HepG2 (cell line): ENCODE data around the gene PTCRA. TPM values are rescaled to one million over a fixed set of nuclear protein-coding genes. Genes with fewer than 3 reads are reported as not detected.

Experiments
- ARNT ChIP-seq: fragments of 450-650 bp; IDR thresholded peaks from 2 replicates; pipeline ENCODE4 v1.6.1; 2017
- GABPA ChIP-seq, 2 experiments: IDR thresholded peaks; 2 replicates each; pipeline ENCODE4 v1.6.1; 2011 to 2016; ENCODE audit warnings: low read depth in 2 of 2, low read length in 1 of 2, missing biosample characterization in 1 of 2, missing genetic modification characterization in 1 of 2
- MTA3 ChIP-seq: sonication (generic); formaldehyde crosslinking; IDR thresholded peaks from 2 replicates; pipeline ENCODE4 v1.4.0; 2020; ENCODE audit warnings: missing genetic modification reagents
- NFKBIZ ChIP-seq: IDR thresholded peaks from 2 replicates; pipeline ENCODE4 v1.6.1; 2018; ENCODE audit warnings: missing genetic modification reagents, missing compliant biosample characterization
- SATB2 ChIP-seq: sonication (generic); formaldehyde crosslinking; IDR thresholded peaks from 2 replicates; pipeline ENCODE4 v1.5.0; 2020; ENCODE audit warnings: missing genetic modification reagents
- ZMYM4 ChIP-seq: sonication (generic); formaldehyde crosslinking; IDR thresholded peaks from 2 replicates; pipeline ENCODE4 v1.8.1; 2023; ENCODE audit warnings: mild to moderate bottlenecking, missing genetic modification reagents
- ZNF124 ChIP-seq: sonication (generic); formaldehyde crosslinking; IDR thresholded peaks from 2 replicates; pipeline ENCODE4 v1.4.0; 2020; ENCODE audit warnings: missing genetic modification reagents
- polyA plus RNA-seq, 8 experiments: library from polyadenylated mRNA; depleted of rRNA in 3 of 8; stranded (reverse) in 7 of 8; unstranded in 1 of 8; fragments of >200 nt; fragmentation: Illumina TruSeq in 4 of 8; extraction: Trizol in 4 of 8; gene quantifications; 2 replicates each; pipeline versions ENCODE4 v1.2.1 to v1.2.3, GENCODE V29; 2011 to 2016; ENCODE audit warnings: low read depth in 4 of 8, missing spikeins in 1 of 8, mixed read lengths in 1 of 8; ENCODE audit not compliant: insufficient read depth in 1 of 8
- total RNA-seq, 5 experiments: library from RNA; depleted of rRNA; stranded (reverse); fragments of >200 nt; fragmentation: Illumina TruSeq; extraction: Trizol; gene quantifications; 2 replicates each; pipeline ENCODE4 v1.2.3, GENCODE V29; 2016; ENCODE audit warnings: low read depth in 1 of 5
- TF ChIP-seq, protein P1 (sequence below): sonication (generic); formaldehyde crosslinking; IDR thresholded peaks from 2 replicates; pipeline ENCODE4 v1.5.1; 2020; ENCODE audit warnings: missing genetic modification reagents, mild to moderate bottlenecking, borderline replicate concordance
- TF ChIP-seq, protein P2 (sequence below): sonication (generic); formaldehyde crosslinking; IDR thresholded peaks from 2 replicates; pipeline ENCODE4 v1.5.1; 2020; ENCODE audit warnings: missing genetic modification reagents, mild to moderate bottlenecking, borderline replicate concordance
- TF ChIP-seq, protein P3 (sequence below): sonication (generic); formaldehyde crosslinking; IDR thresholded peaks from 2 replicates; pipeline ENCODE4 v1.4.0; 2020; ENCODE audit warnings: mild to moderate bottlenecking, missing genetic modification reagents
- TF ChIP-seq, protein P4 (sequence below), 2 experiments: fragments of 450-650 bp in 1 of 2; sonication (generic) in 1 of 2; formaldehyde crosslinking in 1 of 2; IDR thresholded peaks; 2 replicates each; pipeline versions ENCODE4 v1.6.1 to v1.8.0; 2016 to 2022; ENCODE audit warnings: antibody characterized with exemption in 1 of 2, mild to moderate bottlenecking in 1 of 2, missing genetic modification reagents in 1 of 2
- TF ChIP-seq, protein P5 (sequence below): sonication (generic); formaldehyde crosslinking; IDR thresholded peaks from 2 replicates; pipeline ENCODE4 v1.8.0; 2023; ENCODE audit warnings: mild to moderate bottlenecking, missing genetic modification reagents

Gene PTCRA
- total and polyA plus RNA-seq, 2 of the 13 experiments (the other 11 are each of a cell fraction or from before 2014, with no cell fraction given) = not detected

DNA sequence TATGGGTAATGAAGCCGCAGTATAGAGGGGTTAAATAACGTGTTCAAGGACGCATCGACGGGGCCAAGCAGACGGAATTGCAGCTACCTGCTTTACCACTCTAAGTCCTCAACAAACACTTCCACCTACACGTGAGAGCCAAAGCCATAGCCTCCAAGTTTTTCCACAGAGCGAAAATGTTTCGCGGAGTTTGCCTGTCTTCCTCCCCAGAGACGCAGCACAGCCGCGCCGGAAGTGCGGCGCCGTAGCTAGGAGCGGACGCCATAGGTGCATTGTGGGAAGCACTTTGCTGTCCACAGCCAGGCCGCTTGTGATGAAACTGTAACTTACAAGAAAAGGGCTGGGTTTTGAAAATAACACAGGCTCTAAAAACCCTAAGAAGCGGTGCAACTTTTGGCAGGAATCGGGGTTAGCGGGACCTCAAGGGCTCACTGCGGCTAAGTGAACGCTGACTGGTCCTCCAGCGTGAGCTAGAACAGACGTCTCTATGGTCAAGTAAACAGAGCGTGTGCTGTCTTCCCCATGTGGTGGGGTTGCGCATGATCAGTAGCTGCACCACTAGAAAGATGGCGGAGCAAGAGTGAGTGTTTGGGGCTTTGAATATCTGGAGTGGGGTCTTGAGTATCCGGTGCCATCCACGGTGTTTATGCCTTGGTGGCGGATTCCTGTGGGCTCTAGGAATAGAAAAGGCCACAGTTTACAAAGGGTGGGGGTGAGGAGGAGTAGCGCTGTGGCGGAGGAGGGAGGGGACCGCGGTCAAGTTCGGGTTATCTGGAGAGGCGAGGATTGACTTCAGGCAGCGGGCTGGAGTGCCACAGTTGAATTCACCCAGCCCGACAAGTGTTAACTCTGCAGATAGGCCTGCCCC lies 36.2 kb upstream of the PTCRA start, which contains the start of gene RPL7L1 (continued):
- TF ChIP-seq ARNT = no peak
- peak; percentile 79 for TF ChIP-seq GABPA (IDR thresholded peaks at IDR 0.05; ENCODE audit: low read depth, low read length)
- TF ChIP-seq GABPA (CRISPR knock-in tag; IDR thresholded peaks at IDR 0.05; ENCODE audit: low read depth) = peak; percentile 97
- no peak for TF ChIP-seq MTA3
- TF ChIP-seq ZNF124 (CRISPR knock-in tag) = peak; percentile 75; the same call in 1 of the 2 replicates
- TF ChIP-seq SATB2 (CRISPR knock-in tag) = peak; percentile 95
- TF ChIP-seq, protein P1, sequence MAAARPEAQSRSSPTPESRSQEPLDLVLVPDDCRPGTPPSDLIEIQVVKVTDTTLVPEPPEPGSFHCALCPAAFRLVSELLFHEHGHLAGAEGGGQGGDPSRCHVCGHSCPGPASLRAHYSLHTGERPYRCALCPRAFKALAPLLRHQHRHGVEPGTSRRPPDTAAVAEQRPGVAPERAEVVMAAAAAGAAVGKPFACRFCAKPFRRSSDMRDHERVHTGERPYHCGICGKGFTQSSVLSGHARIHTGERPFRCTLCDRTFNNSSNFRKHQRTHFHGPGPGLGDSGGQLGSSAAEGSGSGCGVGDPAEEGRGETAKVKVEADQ (CRISPR knock-in tag) = no peak; the same call in 1 of the 2 replicates
- peak; percentile 69 for TF ChIP-seq ZMYM4 (CRISPR knock-in tag)
- TF ChIP-seq, protein P2, sequence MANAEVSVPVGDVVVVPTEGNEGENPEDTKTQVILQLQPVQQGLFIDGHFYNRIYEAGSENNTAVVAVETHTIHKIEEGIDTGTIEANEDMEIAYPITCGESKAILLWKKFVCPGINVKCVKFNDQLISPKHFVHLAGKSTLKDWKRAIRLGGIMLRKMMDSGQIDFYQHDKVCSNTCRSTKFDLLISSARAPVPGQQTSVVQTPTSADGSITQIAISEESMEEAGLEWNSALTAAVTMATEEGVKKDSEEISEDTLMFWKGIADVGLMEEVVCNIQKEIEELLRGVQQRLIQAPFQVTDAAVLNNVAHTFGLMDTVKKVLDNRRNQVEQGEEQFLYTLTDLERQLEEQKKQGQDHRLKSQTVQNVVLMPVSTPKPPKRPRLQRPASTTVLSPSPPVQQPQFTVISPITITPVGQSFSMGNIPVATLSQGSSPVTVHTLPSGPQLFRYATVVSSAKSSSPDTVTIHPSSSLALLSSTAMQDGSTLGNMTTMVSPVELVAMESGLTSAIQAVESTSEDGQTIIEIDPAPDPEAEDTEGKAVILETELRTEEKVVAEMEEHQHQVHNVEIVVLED (CRISPR knock-in tag) = peak; percentile 98
- no peak for TF ChIP-seq NFKBIZ (CRISPR knock-in tag)
- TF ChIP-seq, protein P3, sequence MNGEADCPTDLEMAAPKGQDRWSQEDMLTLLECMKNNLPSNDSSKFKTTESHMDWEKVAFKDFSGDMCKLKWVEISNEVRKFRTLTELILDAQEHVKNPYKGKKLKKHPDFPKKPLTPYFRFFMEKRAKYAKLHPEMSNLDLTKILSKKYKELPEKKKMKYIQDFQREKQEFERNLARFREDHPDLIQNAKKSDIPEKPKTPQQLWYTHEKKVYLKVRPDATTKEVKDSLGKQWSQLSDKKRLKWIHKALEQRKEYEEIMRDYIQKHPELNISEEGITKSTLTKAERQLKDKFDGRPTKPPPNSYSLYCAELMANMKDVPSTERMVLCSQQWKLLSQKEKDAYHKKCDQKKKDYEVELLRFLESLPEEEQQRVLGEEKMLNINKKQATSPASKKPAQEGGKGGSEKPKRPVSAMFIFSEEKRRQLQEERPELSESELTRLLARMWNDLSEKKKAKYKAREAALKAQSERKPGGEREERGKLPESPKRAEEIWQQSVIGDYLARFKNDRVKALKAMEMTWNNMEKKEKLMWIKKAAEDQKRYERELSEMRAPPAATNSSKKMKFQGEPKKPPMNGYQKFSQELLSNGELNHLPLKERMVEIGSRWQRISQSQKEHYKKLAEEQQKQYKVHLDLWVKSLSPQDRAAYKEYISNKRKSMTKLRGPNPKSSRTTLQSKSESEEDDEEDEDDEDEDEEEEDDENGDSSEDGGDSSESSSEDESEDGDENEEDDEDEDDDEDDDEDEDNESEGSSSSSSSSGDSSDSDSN (CRISPR knock-in tag) = peak; percentile 76
- TF ChIP-seq, protein P4, sequence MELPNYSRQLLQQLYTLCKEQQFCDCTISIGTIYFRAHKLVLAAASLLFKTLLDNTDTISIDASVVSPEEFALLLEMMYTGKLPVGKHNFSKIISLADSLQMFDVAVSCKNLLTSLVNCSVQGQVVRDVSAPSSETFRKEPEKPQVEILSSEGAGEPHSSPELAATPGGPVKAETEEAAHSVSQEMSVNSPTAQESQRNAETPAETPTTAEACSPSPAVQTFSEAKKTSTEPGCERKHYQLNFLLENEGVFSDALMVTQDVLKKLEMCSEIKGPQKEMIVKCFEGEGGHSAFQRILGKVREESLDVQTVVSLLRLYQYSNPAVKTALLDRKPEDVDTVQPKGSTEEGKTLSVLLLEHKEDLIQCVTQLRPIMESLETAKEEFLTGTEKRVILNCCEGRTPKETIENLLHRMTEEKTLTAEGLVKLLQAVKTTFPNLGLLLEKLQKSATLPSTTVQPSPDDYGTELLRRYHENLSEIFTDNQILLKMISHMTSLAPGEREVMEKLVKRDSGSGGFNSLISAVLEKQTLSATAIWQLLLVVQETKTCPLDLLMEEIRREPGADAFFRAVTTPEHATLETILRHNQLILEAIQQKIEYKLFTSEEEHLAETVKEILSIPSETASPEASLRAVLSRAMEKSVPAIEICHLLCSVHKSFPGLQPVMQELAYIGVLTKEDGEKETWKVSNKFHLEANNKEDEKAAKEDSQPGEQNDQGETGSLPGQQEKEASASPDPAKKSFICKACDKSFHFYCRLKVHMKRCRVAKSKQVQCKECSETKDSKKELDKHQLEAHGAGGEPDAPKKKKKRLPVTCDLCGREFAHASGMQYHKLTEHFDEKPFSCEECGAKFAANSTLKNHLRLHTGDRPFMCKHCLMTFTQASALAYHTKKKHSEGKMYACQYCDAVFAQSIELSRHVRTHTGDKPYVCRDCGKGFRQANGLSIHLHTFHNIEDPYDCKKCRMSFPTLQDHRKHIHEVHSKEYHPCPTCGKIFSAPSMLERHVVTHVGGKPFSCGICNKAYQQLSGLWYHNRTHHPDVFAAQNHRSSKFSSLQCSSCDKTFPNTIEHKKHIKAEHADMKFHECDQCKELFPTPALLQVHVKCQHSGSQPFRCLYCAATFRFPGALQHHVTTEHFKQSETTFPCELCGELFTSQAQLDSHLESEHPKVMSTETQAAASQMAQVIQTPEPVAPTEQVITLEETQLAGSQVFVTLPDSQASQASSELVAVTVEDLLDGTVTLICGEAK (IDR thresholded peaks at IDR 0.05) = no peak
- TF ChIP-seq, protein P4 (CRISPR knock-in tag; IDR thresholded peaks at IDR 0.05) = peak; percentile 61; the same call in 1 of the 2 replicates
- TF ChIP-seq, protein P5, sequence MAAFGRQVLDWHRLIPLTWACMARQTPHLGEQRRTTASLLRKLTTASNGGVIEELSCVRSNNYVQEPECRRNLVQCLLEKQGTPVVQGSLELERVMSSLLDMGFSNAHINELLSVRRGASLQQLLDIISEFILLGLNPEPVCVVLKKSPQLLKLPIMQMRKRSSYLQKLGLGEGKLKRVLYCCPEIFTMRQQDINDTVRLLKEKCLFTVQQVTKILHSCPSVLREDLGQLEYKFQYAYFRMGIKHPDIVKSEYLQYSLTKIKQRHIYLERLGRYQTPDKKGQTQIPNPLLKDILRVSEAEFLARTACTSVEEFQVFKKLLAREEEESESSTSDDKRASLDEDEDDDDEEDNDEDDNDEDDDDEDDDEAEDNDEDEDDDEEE (CRISPR knock-in tag) = no peak
